ENCODE data around the gene LITAF. TPM values are rescaled to one million over a fixed set of nuclear protein-coding genes. Genes with fewer than 3 reads are reported as not detected.
"Not testable (repeated sequence)": the region's sequence is repeated elsewhere in the genome, so short reads cannot be mapped to it uniquely, and the experiment has no call there.

LITAF gene
- total RNA-seq, 1 donor from 2014 or later, result 197 TPM

DNA sequence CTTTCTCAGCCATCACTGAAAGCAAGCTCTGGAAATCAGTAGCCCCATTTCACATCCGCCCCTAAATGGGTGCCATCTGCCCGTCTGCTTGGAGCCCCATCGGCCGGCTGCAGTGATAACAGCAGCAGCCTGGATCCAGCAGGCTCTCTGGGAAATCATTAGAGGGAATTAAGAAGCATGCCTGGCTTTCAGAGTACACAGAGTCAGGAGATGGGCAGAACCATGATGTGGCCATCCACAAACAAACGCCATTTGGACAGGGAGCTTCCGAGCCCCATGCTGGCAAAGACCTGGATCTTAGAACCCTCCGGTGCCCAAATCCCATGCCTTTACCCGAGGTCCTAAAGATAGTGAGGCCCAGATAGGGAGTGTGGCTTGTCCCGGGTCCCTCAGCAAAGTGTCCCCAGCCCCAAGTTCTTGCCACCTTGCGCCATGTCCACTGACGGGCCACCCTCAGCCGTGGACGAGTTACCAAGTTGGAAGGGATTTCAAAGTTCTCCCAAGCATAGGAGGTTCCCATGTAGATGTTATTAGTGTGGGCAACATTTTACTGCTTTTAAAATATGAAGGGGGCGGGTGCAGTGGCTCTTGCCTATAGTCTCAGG is 1.0 kb upstream of the LITAF start:
- DNase-seq (ENCODE audit: low spot score), result no peak
- H3K4me1 Mint-ChIP-seq (ENCODE audit: low read depth), result peaks cover 31% of the 10 kb centered on the region
- H3K27me3 Mint-ChIP-seq (ENCODE audit: insufficient read depth), result no peaks in the 10 kb centered on the region
- intact Hi-C loops (cut with micrococcal nuclease), result loop anchor here (1.0 to 10.0 kb wide), 5 partner anchors 40 to 645 kb away; partner anchors contain the start of genes DEXI, SNN and SOCS1
- peaks cover 19% of the 10 kb centered on the region for H3K36me3 Mint-ChIP-seq (ENCODE audit: low read depth)
- peak overlapping the region; percentile 90 for H3K27ac Mint-ChIP-seq
- H3K9me3 Mint-ChIP-seq, result no peaks in the 10 kb centered on the region
- H3K4me3 Mint-ChIP-seq, result peak overlapping the region; percentile 87

DNA sequence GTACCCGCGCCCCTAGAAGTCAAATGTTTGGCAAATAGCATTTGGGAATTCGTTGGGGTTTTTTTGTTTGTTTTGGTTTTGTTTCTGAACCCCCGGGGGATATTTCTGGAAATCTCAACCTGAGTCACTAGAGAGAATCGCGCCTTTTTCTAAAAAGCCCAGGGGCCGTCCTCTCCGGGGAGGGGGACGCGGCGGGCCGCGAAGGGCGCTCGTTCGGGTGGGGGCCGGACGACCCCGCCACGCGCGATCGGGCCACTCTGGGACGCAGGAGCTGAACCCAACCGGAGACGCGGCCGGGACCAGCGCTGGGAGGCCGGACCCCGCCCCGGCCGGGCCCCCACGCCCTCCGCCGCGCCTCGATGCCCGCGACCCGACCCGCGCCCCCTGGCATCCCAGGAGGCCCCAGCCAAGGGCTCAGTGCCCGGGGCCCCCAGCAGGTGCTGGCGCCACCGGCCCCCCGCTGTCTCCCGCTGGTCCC is 302 bp downstream of the LITAF start:
- Mint-ChIP-seq H3K4me1 (ENCODE audit: low read depth) (peaks cover 45% of the 10 kb centered on the region), H3K4me3 (peak overlapping the region; percentile 93), H3K9me3 (no peaks in the 10 kb centered on the region), H3K27me3 (ENCODE audit: insufficient read depth) (no peaks in the 10 kb centered on the region), H3K27ac (peak overlapping the region; percentile 92), H3K36me3 (ENCODE audit: low read depth) (peaks cover 23% of the 10 kb centered on the region)
- intact Hi-C loops (cut with micrococcal nuclease), result loop anchor here (2.0 to 10.0 kb wide), 3 partner anchors 39 to 482 kb away; partner anchors contain the start of gene SOCS1
- no peak for DNase-seq (ENCODE audit: low spot score)

DNA sequence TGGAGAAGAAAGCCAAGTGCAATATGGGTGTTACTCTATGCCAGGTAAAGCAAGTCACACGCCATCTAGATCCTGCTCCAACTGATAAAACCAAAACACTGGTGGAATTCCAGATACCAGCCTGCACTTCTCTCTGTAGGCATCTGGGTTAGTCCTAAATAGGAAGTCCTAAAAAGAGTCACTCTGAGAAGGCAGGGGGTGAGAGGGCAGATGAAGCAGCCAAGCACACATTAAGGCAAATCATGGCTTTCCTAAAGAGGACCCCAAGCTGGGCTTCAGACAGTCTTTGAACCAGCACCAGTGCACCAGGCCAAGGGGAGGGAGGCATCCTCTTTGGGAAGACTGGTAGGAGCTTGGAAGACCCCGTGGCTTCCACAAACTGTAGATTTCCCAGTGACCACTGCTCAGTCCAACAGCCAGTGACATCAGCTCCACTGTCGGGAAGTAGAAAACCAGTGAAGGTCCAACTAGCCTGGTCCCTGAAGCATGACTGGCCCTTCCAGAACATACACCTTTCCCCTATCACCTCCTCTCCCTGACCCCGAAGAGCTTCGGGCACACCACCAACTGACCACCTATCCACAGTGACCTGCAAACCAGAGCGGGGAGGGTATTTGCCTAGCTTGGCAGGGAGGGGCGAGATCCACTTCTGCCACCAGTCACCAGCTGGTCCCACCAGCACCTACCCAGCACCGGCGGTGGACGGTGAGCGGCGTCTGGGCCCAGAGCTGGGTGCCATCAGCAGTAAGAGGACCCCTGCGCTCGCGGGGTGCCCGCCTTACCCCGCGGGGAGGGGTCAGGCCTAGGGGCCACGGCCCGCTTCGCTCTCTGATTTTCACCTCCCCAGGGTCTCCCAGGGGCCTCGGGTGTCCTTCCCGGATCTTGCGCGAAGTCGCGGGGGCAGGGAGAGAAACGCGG is 1.0 kb downstream of the LITAF start:
- Mint-ChIP-seq H3K27ac (peak overlapping the region; percentile 92), H3K4me3 (peak overlapping the region; percentile 93), H3K36me3 (ENCODE audit: low read depth) (peaks cover 27% of the 10 kb centered on the region), H3K9me3 (no peaks in the 10 kb centered on the region), H3K27me3 (ENCODE audit: insufficient read depth) (no peaks in the 10 kb centered on the region), H3K4me1 (ENCODE audit: low read depth) (peaks cover 52% of the 10 kb centered on the region)
- no peak for DNase-seq (ENCODE audit: low spot score)
- intact Hi-C loops (cut with micrococcal nuclease), result loop anchor here (2.0 to 10.0 kb wide), 5 partner anchors 35 to 481 kb away; partner anchors contain the start of gene SOCS1

DNA sequence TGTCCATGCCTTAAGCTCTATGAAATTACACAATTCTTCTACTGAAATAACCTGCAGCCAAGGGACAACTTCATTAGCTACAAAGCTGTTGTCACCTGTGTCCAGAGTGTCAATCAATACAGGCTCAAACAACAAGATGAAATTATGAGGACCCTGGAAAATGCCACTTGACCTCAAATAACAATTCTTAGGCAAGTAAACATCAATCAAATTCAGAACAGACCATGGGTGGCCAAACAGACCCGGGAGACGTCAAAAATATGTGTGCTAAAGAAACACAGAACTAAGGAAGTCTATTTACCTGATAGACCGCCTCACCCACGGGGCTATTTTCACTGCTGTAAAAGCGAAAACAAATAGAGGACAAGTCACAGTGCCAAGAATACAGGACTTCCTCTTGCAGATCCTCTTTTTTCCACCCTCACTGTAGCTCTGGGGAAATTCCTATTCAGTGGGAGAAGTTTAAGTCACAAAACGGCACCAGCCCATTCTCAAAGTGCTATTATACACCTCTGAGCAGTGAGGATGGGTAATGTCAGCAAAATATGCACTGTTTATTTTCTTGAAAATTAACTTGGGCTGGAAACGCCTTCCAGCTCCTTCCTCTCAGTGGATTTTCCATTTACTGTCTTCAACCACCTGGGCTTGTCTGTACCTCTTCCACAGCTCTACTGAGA is 2.7 kb downstream of the LITAF start:
- peaks cover 61% of the 10 kb centered on the region for H3K4me1 Mint-ChIP-seq (ENCODE audit: low read depth)
- intact Hi-C loops (cut with micrococcal nuclease), result loop anchor here (2.0 to 10.0 kb wide), 8 partner anchors 37 to 479 kb away; partner anchors contain the start of genes GSPT1, TXNDC11 and ZC3H7A
- DNase-seq (ENCODE audit: low spot score), result no peak
- no peaks in the 10 kb centered on the region for H3K27me3 Mint-ChIP-seq (ENCODE audit: insufficient read depth)
- peak overlapping the region; percentile 92 for H3K27ac Mint-ChIP-seq
- H3K36me3 Mint-ChIP-seq (ENCODE audit: low read depth), result peaks cover 39% of the 10 kb centered on the region
- peak overlapping the region; percentile 93 for H3K4me3 Mint-ChIP-seq
- H3K9me3 Mint-ChIP-seq, result no peaks in the 10 kb centered on the region

DNA sequence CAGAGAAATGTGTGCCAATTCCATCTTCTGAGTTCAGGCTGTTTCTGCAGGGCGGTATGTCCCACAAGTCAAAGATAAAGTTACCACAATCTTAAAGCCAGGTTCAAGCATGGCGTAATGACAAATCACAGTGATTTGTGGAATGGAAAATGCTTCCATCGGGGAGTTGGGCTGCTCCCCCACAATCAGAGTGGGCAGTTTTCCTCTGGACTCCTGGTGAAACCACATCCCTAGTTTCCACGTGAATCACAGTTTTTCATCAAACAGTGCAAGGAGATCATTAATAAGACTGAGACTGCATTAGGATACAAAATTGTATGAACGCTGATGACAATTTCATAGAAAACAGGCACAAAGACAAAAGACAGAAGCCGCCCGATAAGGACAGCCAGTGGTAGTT is 3.6 kb downstream of the LITAF start:
- Mint-ChIP-seq H3K27ac (peak overlapping the region; percentile 92), H3K9me3 (no peaks in the 10 kb centered on the region), H3K4me3 (peak overlapping the region; percentile 84), H3K27me3 (ENCODE audit: insufficient read depth) (no peaks in the 10 kb centered on the region), H3K4me1 (ENCODE audit: low read depth) (peaks cover 69% of the 10 kb centered on the region), H3K36me3 (ENCODE audit: low read depth) (peaks cover 42% of the 10 kb centered on the region)
- no peak for DNase-seq (ENCODE audit: low spot score)
- intact Hi-C loops (cut with micrococcal nuclease), result loop anchor here (2.0 to 10.0 kb wide), 6 partner anchors 159 to 478 kb away; partner anchors contain the start of genes GSPT1, TXNDC11 and ZC3H7A

DNA sequence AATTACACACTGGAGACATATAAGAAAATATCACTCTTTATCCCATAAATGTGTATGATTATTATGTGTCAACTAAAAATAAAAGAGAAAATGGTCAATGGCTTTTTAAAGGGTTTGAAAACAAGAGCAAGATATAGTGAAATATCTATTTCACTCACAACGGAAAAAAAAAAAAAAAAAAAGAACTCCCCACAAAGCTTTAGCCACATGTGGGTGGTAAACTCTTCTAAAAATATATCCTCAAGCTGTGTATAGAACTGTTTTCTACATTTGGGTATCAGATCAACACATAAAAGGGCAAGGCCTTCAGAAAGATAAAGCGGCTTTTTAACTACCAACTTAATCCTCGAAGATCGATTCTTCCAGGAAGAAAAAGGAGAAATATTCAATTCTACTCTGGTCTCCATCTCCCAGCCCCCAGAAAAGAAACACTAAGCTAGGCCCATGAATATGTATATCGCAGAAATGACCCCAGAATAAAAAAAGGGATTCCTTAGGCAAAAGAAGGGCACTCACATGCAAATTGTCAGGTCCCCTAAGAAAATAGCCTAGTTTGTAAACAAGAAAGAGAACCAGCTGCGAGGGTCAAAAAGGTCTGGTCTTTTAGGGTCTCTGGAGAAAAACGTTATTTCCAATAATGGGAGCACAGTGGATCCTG is 4.4 kb downstream of the LITAF start:
- Mint-ChIP-seq H3K4me1 (ENCODE audit: low read depth) (peaks cover 67% of the 10 kb centered on the region), H3K9me3 (no peaks in the 10 kb centered on the region), H3K36me3 (ENCODE audit: low read depth) (peaks cover 44% of the 10 kb centered on the region), H3K27me3 (ENCODE audit: insufficient read depth) (no peaks in the 10 kb centered on the region), H3K27ac (peak overlapping the region; percentile 92), H3K4me3 (peak overlapping the region; percentile 84)
- intact Hi-C loops (cut with micrococcal nuclease), result loop anchor here (1.0 to 10.0 kb wide), 9 partner anchors 22 to 617 kb away; partner anchors contain the start of genes GSPT1, TXNDC11 and ZC3H7A
- DNase-seq (ENCODE audit: low spot score), result no peak

DNA sequence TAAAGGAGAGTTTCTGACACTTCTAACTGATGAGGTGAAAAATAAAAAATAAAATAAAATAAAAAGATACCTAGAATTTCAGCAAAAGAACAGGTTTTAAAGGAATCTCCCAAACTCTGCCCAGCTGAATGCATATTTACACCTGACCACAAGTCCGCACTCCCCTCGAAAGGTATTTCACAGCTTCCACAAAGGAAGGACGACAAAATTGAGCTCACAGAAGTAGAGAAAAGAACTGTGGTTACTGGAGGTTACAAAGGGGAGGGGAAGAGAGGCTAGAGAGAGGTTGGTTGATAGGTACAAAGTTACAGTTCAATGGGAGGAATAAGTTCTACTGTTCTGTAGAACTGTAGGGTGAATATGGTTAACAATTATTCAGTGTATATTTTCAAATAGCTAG is 5.0 kb downstream of the LITAF start:
- intact Hi-C loops (cut with micrococcal nuclease), result loop anchor here (1.0 to 10.0 kb wide), 9 partner anchors 21 to 616 kb away; partner anchors contain the start of genes GSPT1, TXNDC11 and ZC3H7A
- no peak for DNase-seq (ENCODE audit: low spot score)
- no peaks in the 10 kb centered on the region for H3K9me3 Mint-ChIP-seq
- peaks cover 48% of the 10 kb centered on the region for H3K36me3 Mint-ChIP-seq (ENCODE audit: low read depth)
- H3K4me3 Mint-ChIP-seq, result peak overlapping the region; percentile 84
- H3K4me1 Mint-ChIP-seq (ENCODE audit: low read depth), result peaks cover 70% of the 10 kb centered on the region
- no peaks in the 10 kb centered on the region for H3K27me3 Mint-ChIP-seq (ENCODE audit: insufficient read depth)
- H3K27ac Mint-ChIP-seq, result peak overlapping the region; percentile 92

DNA sequence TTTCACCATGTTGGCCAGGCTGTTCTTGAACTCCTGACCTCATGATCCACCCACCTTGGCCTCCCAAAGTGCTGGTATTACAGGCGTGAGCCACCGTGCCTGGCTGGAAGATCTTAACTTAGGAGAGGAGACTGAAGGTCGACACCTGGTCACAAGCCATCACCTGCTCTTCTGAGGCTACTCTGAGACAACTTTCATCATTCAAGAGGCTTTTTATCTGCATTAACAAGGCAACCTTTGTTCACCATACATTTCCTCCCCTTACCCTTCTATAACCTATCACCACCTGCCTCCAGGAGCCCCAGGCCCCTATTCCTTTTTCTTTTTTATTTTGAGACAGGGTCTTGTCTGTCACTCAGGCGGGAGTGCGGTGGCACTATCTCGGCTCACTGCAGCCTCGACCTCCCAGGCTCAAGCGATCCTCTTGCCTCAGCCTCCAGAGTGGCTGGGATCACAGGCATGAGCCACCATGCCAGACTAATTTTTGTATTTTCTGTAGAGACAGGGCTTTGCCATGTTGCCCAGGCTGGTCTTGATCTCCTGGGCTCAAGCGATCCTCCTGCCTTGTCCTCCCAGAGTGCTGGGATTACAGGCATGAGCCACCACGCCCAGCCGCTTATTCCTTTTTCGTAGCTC is 6.2 kb downstream of the LITAF start:
- intact Hi-C loops (cut with micrococcal nuclease), result loop anchor here (5.0 to 10.0 kb wide), 4 partner anchors 162 to 476 kb away; partner anchors contain the start of gene TXNDC11
- peak overlapping the region; percentile 92 for H3K27ac Mint-ChIP-seq
- H3K36me3 Mint-ChIP-seq (ENCODE audit: low read depth), result peaks cover 49% of the 10 kb centered on the region
- no peaks in the 10 kb centered on the region for H3K9me3 Mint-ChIP-seq
- no peaks in the 10 kb centered on the region for H3K27me3 Mint-ChIP-seq (ENCODE audit: insufficient read depth)
- peaks cover 74% of the 10 kb centered on the region for H3K4me1 Mint-ChIP-seq (ENCODE audit: low read depth)
- H3K4me3 Mint-ChIP-seq, result peak overlapping the region; percentile 76
- DNase-seq (ENCODE audit: low spot score), result no peak

DNA sequence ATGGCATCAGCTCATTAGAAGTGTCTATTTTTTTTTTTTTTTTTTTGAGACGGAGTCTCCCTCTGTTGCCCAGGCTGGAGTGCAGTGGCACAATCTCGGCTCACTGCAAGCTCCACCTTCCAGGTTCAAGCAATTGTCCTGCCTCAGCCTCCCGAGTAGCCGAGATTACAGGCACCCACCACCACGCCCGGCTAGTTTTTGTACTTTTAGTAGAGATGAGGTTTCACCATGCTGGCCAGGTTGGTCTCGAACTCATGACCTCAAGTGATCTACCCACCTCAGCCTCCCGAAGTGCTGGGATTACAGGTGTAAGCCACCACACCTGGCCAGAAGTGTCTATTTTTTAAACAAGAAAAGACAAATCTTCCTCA is 9.4 kb downstream of the LITAF start:
- H3K27ac Mint-ChIP-seq; H3K9me3 Mint-ChIP-seq; intact Hi-C loops (cut with micrococcal nuclease); H3K4me3 Mint-ChIP-seq; DNase-seq (ENCODE audit: low spot score); H3K27me3 Mint-ChIP-seq (ENCODE audit: insufficient read depth): not testable (repeated sequence)
- H3K4me1 Mint-ChIP-seq (ENCODE audit: low read depth), result peaks cover 66% of the 10 kb centered on the region
- peaks cover 48% of the 10 kb centered on the region for H3K36me3 Mint-ChIP-seq (ENCODE audit: low read depth)

DNA sequence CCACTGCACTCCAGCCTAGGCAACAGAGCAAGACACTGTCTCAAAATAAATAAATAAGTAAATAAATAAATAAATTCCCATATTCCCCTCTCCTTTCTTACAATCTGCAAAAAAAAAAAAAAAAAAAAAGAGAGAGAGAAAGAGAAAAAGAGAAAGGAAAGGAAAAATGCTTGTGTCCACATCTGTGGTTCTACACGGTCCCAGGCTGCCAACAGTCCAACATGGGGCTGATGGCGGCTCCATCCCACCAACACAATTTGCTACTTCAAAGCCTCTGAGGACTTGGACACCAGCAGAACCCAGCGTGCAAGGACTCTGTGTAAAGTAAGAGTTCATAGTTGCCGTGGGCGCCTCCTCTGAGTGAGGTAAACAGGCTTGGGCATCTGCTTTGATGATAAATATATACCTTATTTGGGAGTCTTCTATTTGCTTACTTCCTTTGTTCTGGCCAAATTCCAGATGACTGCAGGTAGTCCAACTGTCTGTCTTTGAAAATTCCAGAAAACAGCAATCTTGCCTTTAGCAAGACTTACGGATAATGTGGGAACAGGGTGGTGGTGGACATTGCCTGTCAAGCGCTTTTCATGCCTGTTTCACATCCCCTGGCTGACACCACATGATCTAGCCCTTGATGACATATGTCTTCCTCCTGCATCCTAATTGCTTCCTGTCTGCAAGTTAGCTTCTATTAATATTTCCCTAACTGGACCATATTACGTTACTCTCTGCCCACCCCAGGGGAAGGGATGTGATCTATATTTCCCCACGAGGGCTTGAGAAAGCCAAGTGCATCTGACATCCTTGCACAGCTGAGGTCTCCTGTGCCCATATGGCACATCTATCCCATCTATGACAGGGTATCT is 10.1 kb downstream of the LITAF start:
- peaks cover 49% of the 10 kb centered on the region for H3K36me3 Mint-ChIP-seq (ENCODE audit: low read depth)
- intact Hi-C loops (cut with micrococcal nuclease), result no loop called here
- no peak overlapping the region for H3K4me3 Mint-ChIP-seq
- no peaks in the 10 kb centered on the region for H3K9me3 Mint-ChIP-seq
- H3K4me1 Mint-ChIP-seq (ENCODE audit: low read depth), result peaks cover 65% of the 10 kb centered on the region
- peak overlapping the region; percentile 36 for H3K27ac Mint-ChIP-seq
- no peak for DNase-seq (ENCODE audit: low spot score)
- no peaks in the 10 kb centered on the region for H3K27me3 Mint-ChIP-seq (ENCODE audit: insufficient read depth)

DNA sequence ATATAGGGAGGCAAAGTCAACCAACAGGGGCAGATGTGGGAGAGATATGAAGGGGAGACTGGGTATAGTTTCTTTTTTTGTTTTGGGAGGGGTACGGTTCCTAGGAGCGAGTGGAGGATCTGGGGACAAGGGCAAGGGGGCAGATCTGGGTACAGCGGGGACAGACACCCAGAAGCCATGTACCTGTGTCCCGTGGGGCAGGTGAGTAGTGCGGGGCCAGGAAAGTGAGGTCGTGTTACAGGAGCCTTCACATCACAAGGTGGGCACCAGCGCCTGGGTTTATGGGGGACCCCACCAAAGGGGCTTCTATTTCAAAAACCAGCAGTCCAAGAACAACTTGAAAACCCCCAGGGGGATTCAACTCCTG is 11.5 kb downstream of the LITAF start:
- intact Hi-C loops (cut with micrococcal nuclease), result no loop called here
- peaks cover 58% of the 10 kb centered on the region for H3K4me1 Mint-ChIP-seq (ENCODE audit: low read depth)

More for the DNA sequence above, 11.5 kb downstream of the LITAF start:
- Mint-ChIP-seq H3K9me3 (no peaks in the 10 kb centered on the region), H3K4me3 (peak overlapping the region; percentile 48), H3K36me3 (ENCODE audit: low read depth) (peaks cover 43% of the 10 kb centered on the region), H3K27me3 (ENCODE audit: insufficient read depth) (no peaks in the 10 kb centered on the region), H3K27ac (peak overlapping the region; percentile 72)
- DNase-seq (ENCODE audit: low spot score), result no peak

All from activated T-helper 1 cell treated with anti-CD3 and anti-CD28 coated beads, Interleukin-12 subunit alpha, Interleukin-12 subunit beta, Interleukin-2, Interleukin-4 antibody, amounts not matched to agents 30 ng/mL and 10 ng/mL and 1 ng/mL, durations not matched to agents 14 hours and 24 hours and 36 hours (primary cell).